ENCODE results near the gene ENPP3. TPM values are rescaled to one million over a fixed set of nuclear protein-coding genes. Genes with fewer than 3 reads are reported as not detected.

ENPP3 gene
- total and polyA plus RNA-seq, 2 of the 13 experiments (the other 11 are each of a cell fraction or from before 2014, with no cell fraction given), result 40.0 to 75.4 TPM

DNA sequence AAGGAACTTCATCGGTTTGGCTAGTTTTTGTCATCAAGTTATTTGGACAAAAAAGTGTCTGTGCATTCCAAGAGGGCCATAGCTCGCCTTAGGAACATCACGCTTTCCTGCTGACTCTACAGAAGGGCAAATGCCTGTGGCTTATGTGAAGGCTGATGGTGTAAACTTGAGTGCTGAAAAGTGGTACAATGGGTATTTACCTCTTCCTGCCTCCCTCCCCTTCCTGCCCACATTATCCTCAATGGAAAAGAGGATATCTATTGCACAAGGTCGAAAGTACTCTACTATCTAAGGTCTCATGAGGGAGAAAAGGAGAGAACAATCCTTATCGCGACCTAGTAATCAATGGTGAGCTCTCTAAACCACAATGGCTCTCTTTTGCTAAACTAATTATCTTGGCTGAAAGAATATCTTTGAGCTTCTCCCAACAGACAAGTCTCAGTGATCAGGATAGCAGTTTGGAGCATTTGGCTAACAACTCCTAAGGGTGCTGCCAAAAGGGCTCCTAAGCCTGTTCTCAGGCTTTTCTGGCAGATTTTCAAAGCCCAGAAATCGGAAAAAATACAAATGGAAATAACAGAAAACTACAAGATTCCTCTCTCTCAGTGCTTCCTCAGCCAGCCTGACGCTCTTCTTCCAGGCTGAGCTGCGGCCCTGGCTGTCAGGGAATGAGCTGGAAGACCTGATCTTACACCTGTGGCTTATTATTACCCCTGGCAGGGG is 128.1 kb downstream of the ENPP3 start (continued):
- TF ChIP-seq, protein P1, sequence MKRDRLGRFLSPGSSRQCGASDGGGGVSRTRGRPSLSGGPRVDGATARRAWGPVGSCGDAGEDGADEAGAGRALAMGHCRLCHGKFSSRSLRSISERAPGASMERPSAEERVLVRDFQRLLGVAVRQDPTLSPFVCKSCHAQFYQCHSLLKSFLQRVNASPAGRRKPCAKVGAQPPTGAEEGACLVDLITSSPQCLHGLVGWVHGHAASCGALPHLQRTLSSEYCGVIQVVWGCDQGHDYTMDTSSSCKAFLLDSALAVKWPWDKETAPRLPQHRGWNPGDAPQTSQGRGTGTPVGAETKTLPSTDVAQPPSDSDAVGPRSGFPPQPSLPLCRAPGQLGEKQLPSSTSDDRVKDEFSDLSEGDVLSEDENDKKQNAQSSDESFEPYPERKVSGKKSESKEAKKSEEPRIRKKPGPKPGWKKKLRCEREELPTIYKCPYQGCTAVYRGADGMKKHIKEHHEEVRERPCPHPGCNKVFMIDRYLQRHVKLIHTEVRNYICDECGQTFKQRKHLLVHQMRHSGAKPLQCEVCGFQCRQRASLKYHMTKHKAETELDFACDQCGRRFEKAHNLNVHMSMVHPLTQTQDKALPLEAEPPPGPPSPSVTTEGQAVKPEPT (CRISPR knock-in tag; IDR thresholded peaks at IDR 0.05; ENCODE audit: low read depth), result no peak
- TF ChIP-seq ZNF629 (CRISPR knock-in tag; conservative IDR thresholded peaks at IDR 0.05), result peak; percentile 41
- TF ChIP-seq HMG20B (CRISPR knock-in tag; conservative IDR thresholded peaks at IDR 0.05), result 0 out of 2 replicates have a peak, but pooled peaks have one; percentile 39
- TF ChIP-seq SIX1 (CRISPR knock-in tag; IDR thresholded peaks at IDR 0.05; ENCODE audit: borderline replicate concordance), result peak; percentile 75
- TF ChIP-seq CENPBD1 (CRISPR knock-in tag; IDR thresholded peaks at IDR 0.05; ENCODE audit: borderline replicate concordance, low read depth), result no peak
- no peak for TF ChIP-seq GTF3A (CRISPR knock-in tag; conservative IDR thresholded peaks at IDR 0.05)
- 0 out of 4 replicates have a peak, but pooled peaks of 1 of the 2 experiments have one; percentile 11 for TF ChIP-seq KLF16 (CRISPR knock-in tag; IDR thresholded peaks at IDR 0.05)
- TF ChIP-seq ISX (CRISPR knock-in tag; conservative IDR thresholded peaks at IDR 0.05), result no peak
- no peak for TF ChIP-seq ZBTB8A (CRISPR knock-in tag; IDR thresholded peaks at IDR 0.05; ENCODE audit: borderline replicate concordance, low read depth)
- no peak for TF ChIP-seq ZNF441 (CRISPR knock-in tag; IDR thresholded peaks at IDR 0.05; ENCODE audit: borderline replicate concordance)
- no peak for TF ChIP-seq ZBTB38 (CRISPR knock-in tag; IDR thresholded peaks at IDR 0.05)
- peak; percentile 16; the same call in 1 of the 2 replicates for TF ChIP-seq ZNF652 (CRISPR knock-in tag; IDR thresholded peaks at IDR 0.05; ENCODE audit: borderline replicate concordance, low read depth)
- 0 out of 2 replicates have a peak, but pooled peaks have one; percentile 28 for TF ChIP-seq HMGXB3 (CRISPR knock-in tag; IDR thresholded peaks at IDR 0.05; ENCODE audit: borderline replicate concordance)
- TF ChIP-seq BATF2 (CRISPR knock-in tag; IDR thresholded peaks at IDR 0.05), result no peak
- TF ChIP-seq, protein P2, sequence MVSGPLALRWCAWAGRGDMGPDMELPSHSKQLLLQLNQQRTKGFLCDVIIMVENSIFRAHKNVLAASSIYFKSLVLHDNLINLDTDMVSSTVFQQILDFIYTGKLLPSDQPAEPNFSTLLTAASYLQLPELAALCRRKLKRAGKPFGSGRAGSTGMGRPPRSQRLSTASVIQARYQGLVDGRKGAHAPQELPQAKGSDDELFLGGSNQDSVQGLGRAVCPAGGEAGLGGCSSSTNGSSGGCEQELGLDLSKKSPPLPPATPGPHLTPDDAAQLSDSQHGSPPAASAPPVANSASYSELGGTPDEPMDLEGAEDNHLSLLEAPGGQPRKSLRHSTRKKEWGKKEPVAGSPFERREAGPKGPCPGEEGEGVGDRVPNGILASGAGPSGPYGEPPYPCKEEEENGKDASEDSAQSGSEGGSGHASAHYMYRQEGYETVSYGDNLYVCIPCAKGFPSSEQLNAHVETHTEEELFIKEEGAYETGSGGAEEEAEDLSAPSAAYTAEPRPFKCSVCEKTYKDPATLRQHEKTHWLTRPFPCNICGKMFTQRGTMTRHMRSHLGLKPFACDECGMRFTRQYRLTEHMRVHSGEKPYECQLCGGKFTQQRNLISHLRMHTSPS (CRISPR knock-in tag; IDR thresholded peaks at IDR 0.05; ENCODE audit: low read depth), result peak; percentile 41; the same call in 1 of the 2 replicates
- TF ChIP-seq, protein P3, sequence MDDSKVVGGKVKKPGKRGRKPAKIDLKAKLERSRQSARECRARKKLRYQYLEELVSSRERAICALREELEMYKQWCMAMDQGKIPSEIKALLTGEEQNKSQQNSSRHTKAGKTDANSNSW (CRISPR knock-in tag; IDR thresholded peaks at IDR 0.05; ENCODE audit: borderline replicate concordance), result no peak
- TF ChIP-seq FOXP1 (IDR thresholded peaks at IDR 0.05), result no peak
- TF ChIP-seq FOXP1 (CRISPR knock-in tag; IDR thresholded peaks at IDR 0.05), result peak; percentile 83; the same call in 1 of the 2 replicates
- TF ChIP-seq MBD4 (IDR thresholded peaks at IDR 0.05; ENCODE audit: borderline replicate concordance, low read length), result no peak
- TF ChIP-seq CEBPB (IDR thresholded peaks at IDR 0.05; ENCODE audit: borderline replicate concordance, low read depth, low read length), result peak; percentile 79; the same call in 1 of the 2 replicates
